Measurements from ENCODE around the gene PUM1. TPM values are rescaled to one million over a fixed set of nuclear protein-coding genes. Genes with fewer than 3 reads are reported as not detected.
"Not testable (repeated sequence)": the region's sequence is repeated elsewhere in the genome, so short reads cannot be mapped to it uniquely, and the experiment has no call there.

Gene PUM1
- total and polyA plus RNA-seq, 8 donors, result 12.9 to 126 (median 78.5) TPM

GRCh38 chr1:31043631-31044030 is 21.9 kb downstream of the PUM1 start:
- no peak for DNase-seq
- Histone ChIP-seq H3K4me1 (peaks cover 13 to 76% (median 39%) of the 10 kb centered on the region in 4 donors), H3K27me3 (no peaks in the 10 kb centered on the region), H3K36me3 (peaks cover 5 to 54% (median 38%) of the 10 kb centered on the region in 4 donors), H3K27ac (no peak overlapping the region), H3K9me3 (no peaks in the 10 kb centered on the region), H3K4me3 (no peak overlapping the region)
- TF ChIP-seq EP300 (IDR thresholded peaks at IDR 0.05), result no peak
- no peak for TF ChIP-seq POLR2A (IDR thresholded peaks at IDR 0.05)
- no peak for TF ChIP-seq CTCF (IDR thresholded peaks at IDR 0.05)
- no peak for TF ChIP-seq POLR2AphosphoS5 (IDR thresholded peaks at IDR 0.05)
- intact Hi-C loops (cut with DNase I; ENCODE audit: low total_unique reads), result no loop called here
- 29 to 53% (median 44%) methylated on average over 2 of the region's 2 CpGs for WGBS, 5 donors

- TF ChIP-seq CTCF (IDR thresholded peaks at IDR 0.05) (no peak), POLR2A (IDR thresholded peaks at IDR 0.05) (no peak), EP300 (IDR thresholded peaks at IDR 0.05) (no peak), POLR2AphosphoS5 (IDR thresholded peaks at IDR 0.05) (no peak)
- 93 to 96% (median 95%) methylated on average over 6 of the region's 6 CpGs for WGBS, 5 donors
- Histone ChIP-seq H3K9me3 (no peaks in the 10 kb centered on the region), H3K27me3 (no peaks in the 10 kb centered on the region), H3K36me3 (peaks cover 5 to 54% (median 38%) of the 10 kb centered on the region in 4 donors), H3K4me3 (no peak overlapping the region), H3K4me1 (peaks cover 13 to 76% (median 41%) of the 10 kb centered on the region in 4 donors), H3K27ac (no peak overlapping the region)
- intact Hi-C loops (cut with DNase I; ENCODE audit: low total_unique reads), result no loop called here
- DNase-seq, result no peak
Measured at GRCh38 chr1:31042656-31043055, 22.9 kb downstream of the PUM1 start.

- no peaks in the 10 kb centered on the region for H3K27me3 ChIP-seq
- peaks cover 13 to 76% (median 41%) of the 10 kb centered on the region in 4 donors for H3K4me1 ChIP-seq
- H3K36me3 ChIP-seq, result peaks cover 5 to 50% (median 37%) of the 10 kb centered on the region in 4 donors
- DNase-seq, result no peak
- intact Hi-C loops (cut with DNase I; ENCODE audit: low total_unique reads), result no loop called here
- TF ChIP-seq POLR2AphosphoS5 (IDR thresholded peaks at IDR 0.05), result no peak
- TF ChIP-seq CTCF (IDR thresholded peaks at IDR 0.05), result no peak
- TF ChIP-seq POLR2A (IDR thresholded peaks at IDR 0.05), result no peak
- TF ChIP-seq EP300 (IDR thresholded peaks at IDR 0.05), result no peak
- no peak overlapping the region for H3K4me3 ChIP-seq
- H3K9me3 ChIP-seq, result no peaks in the 10 kb centered on the region
- no peak overlapping the region for H3K27ac ChIP-seq
Measured at GRCh38 chr1:31041529-31041928, 24.0 kb downstream of the PUM1 start.

GRCh38 chr1:31040038-31040437 is 25.5 kb downstream of the PUM1 start:
- WGBS, 5 donors, result 31 to 48% (median 47%) methylated on average over 3 of the region's 3 CpGs
- H3K36me3 ChIP-seq, result peaks cover 5 to 41% (median 35%) of the 10 kb centered on the region in 4 donors
- H3K9me3 ChIP-seq, result no peaks in the 10 kb centered on the region
- no peak overlapping the region for H3K4me3 ChIP-seq
- H3K27me3 ChIP-seq, result no peaks in the 10 kb centered on the region
- H3K27ac ChIP-seq, result no peak overlapping the region
- no peak for TF ChIP-seq EP300 (IDR thresholded peaks at IDR 0.05)
- peaks cover 13 to 81% (median 47%) of the 10 kb centered on the region in 4 donors for H3K4me1 ChIP-seq
- DNase-seq, result no peak
- intact Hi-C loops (cut with DNase I; ENCODE audit: low total_unique reads), result no loop called here

- intact Hi-C loops (cut with DNase I; ENCODE audit: low total_unique reads); H3K27ac ChIP-seq; DNase-seq; H3K9me3 ChIP-seq; H3K4me3 ChIP-seq; H3K27me3 ChIP-seq: not testable (repeated sequence)
- WGBS, 5 donors, result 57 to 71% (median 62%) methylated on average over 5 of the region's 5 CpGs
- Histone ChIP-seq H3K36me3 (peaks cover 5 to 30% (median 25%) of the 10 kb centered on the region in 4 donors), H3K4me1 (peaks cover 14 to 88% (median 50%) of the 10 kb centered on the region in 4 donors)
Measured at GRCh38 chr1:31038935-31039334, 26.6 kb downstream of the PUM1 start.
